T-cell (primary cell): ENCODE data around the gene INHBB. TPM values are rescaled to one million over a fixed set of nuclear protein-coding genes. Genes with fewer than 3 reads are reported as not detected.

Experiments
- ATAC-seq, 4 experiments: fragments of 200-7000 bp in 3 of 4; fragments of 150-1000 bp in 1 of 4; cut with Tn5 transposase; replicated peaks in 1 of 4; 1 replicate in 3 of 4; 2 replicates in 1 of 4; pipeline ENCODE4 v1.10.0; 2021; ENCODE audit warnings: moderate library complexity in 3 of 4, mild to moderate bottlenecking in 2 of 4, moderate number of reproducible peaks in 1 of 4
- CTCF ChIA-PET, 2 donors: fragments of 300-600 bp; sonication (Branson Sonifier 250); formaldehyde crosslinking; loops; one replicate each; lab custom pipeline; 2022; ENCODE audit warnings: antibody characterized with exemption in 2 of 2; lab: Charles Lee
- POLR2A ChIA-PET, 2 donors: fragments of 300-600 bp; sonication (Branson Sonifier 250); formaldehyde crosslinking; loops; one replicate each; lab custom pipeline; 2022; ENCODE audit warnings: antibody characterized with exemption in 2 of 2; lab: Charles Lee
- DNase-seq, 35 experiments: peaks; one replicate each; pipeline versions ENCODE4 v3.0.0 to v3.0.0-alpha.2; 2013 to 2023
- H3K27ac ChIP-seq: one replicate; pipeline ENCODE4 v1.5.1; 2013; ENCODE audit warnings: low read length
- H3K27me3 ChIP-seq, 2 experiments: replicated peaks in 1 of 2; 1 replicate in 1 of 2; 2 replicates in 1 of 2; pipeline versions ENCODE4 v1.6.1 to v1.7.0; 2013; ENCODE audit warnings: low read length in 1 of 2, mixed read lengths in 1 of 2; ENCODE audit not compliant: control insufficient read depth in 2 of 2, insufficient read depth in 2 of 2; ENCODE audit errors: extremely low read depth in 1 of 2
- H3K36me3 ChIP-seq, 2 donors: 1 replicate in 1 of 2; 2 replicates in 1 of 2; pipeline versions ENCODE4 v1.6.1 to v1.7.0; 2013; ENCODE audit warnings: low read length in 1 of 2; ENCODE audit not compliant: control insufficient read depth in 2 of 2, insufficient read depth in 1 of 2; ENCODE audit errors: extremely low read depth in 1 of 2
- H3K4me1 ChIP-seq, 2 experiments: 1 replicate in 1 of 2; 2 replicates in 1 of 2; pipeline versions ENCODE4 v1.6.1 to v1.7.0; 2013; ENCODE audit warnings: low read length in 2 of 2, mixed read lengths in 1 of 2; ENCODE audit not compliant: insufficient read depth in 2 of 2, control insufficient read depth in 1 of 2; ENCODE audit errors: extremely low read depth in 1 of 2
- H3K4me3 ChIP-seq, 2 donors: 1 replicate in 1 of 2; 2 replicates in 1 of 2; pipeline versions ENCODE4 v1.5.1 to v1.7.0; 2013; ENCODE audit warnings: mild to moderate bottlenecking in 2 of 2, low read length in 1 of 2, moderate library complexity in 1 of 2; ENCODE audit not compliant: control insufficient read depth in 1 of 2; ENCODE audit errors: extremely low read depth in 1 of 2
- H3K9me3 ChIP-seq: 2 replicates; pipeline ENCODE4 v1.7.0; 2013
- H3K27ac Mint-ChIP-seq, 2 donors: one replicate each; pipeline ENCODE4 v1.8.0; 2020 to 2021; ENCODE audit warnings: mild to moderate bottlenecking in 2 of 2, mixed read lengths in 2 of 2
- H3K27me3 Mint-ChIP-seq, 2 donors: one replicate each; pipeline ENCODE4 v1.8.0; 2021 to 2022; ENCODE audit warnings: mixed read lengths in 2 of 2
- H3K36me3 Mint-ChIP-seq: one replicate; pipeline ENCODE4 v1.8.0; 2021; ENCODE audit warnings: mixed read lengths
- H3K4me1 Mint-ChIP-seq, 3 donors: one replicate each; pipeline ENCODE4 v1.8.0; 2020 to 2022; ENCODE audit warnings: mixed read lengths in 3 of 3, mild to moderate bottlenecking in 1 of 3
- H3K4me3 Mint-ChIP-seq, 3 donors: one replicate each; pipeline ENCODE4 v1.8.0; 2020 to 2022; ENCODE audit warnings: mild to moderate bottlenecking in 3 of 3, mixed read lengths in 3 of 3, moderate library complexity in 3 of 3
- H3K9me3 Mint-ChIP-seq, 3 donors: one replicate each; pipeline ENCODE4 v1.8.0; 2020 to 2022; ENCODE audit warnings: mixed read lengths in 3 of 3
- WGBS: methylation state at CpG from one replicate; pipeline ENCODE4 v1.1.5; 2013; ENCODE audit warnings: missing lambda C conversion rate; ENCODE audit not compliant: insufficient coverage; 5-methylcytosine and 5-hydroxymethylcytosine counted together
- total RNA-seq, 35 experiments: library from RNA in 6 of 35; stranded (reverse) in 6 of 35; fragments of 120-200 nt in 1 of 35; gene quantifications; one replicate each; pipeline versions ENCODE4 v1.2.1 to v1.2.4 and lab custom pipeline; 2013 to 2026

INHBB gene
- total RNA-seq, 5 donors from 2014 or later (not counting 1 experiment from before 2014, with no cell fraction given), result 0.09 to 0.19 (median 0.10) TPM; not detected in 2

DNA sequence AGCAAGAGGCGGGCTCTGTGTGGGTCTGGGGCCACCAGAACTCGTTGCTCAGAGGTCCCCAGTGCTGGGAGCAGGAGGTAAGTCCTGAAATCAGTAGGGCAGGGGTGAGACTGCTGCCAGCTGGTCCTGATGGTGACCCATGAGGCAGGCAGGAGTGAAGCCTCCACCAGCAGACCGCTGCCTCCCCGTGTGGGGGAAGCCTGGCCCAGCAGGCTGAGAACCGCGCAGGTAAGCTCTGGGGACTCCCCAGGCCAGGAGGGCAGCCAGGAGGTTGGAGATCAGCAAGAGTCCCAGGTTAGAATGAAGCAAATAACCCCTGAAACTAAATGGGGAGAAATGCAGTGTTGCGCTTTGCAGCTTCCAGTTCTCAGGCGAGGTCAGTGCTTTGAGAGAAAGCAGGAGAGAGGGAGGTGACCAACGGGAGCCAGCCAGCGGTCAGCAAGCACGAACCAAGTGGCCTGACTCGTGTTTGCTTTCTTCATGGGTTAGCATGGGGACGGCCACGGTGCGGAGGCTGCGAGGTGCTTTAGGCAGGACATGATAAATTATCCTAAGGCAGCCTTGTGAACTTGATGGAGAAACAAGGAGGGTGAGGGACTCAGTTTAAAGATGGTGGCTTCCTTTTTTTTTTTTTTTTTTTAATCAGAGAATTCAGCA, 26.2 kb downstream of the INHBB start:
- no peaks in the 10 kb centered on the region for H3K4me1 ChIP-seq
- CTCF ChIA-PET, result no interaction called here
- 81% methylated on average over 12 of the region's 16 CpGs for WGBS
- ATAC-seq, result no peak
- Mint-ChIP-seq H3K36me3 (no peaks in the 10 kb centered on the region), H3K4me1 (no peaks in the 10 kb centered on the region), H3K27ac (no peak overlapping the region), H3K9me3 (no peaks in the 10 kb centered on the region), H3K27me3 (peaks cover 0 to 4% of the 10 kb centered on the region in 2 donors), H3K4me3 (no peak overlapping the region)
- peaks cover 0 to 27% of the 10 kb centered on the region in 2 experiments for H3K27me3 ChIP-seq
- POLR2A ChIA-PET, result no interaction called here
- no peak overlapping the region for H3K4me3 ChIP-seq
- no peak for DNase-seq
- no peaks in the 10 kb centered on the region for H3K36me3 ChIP-seq
- no peaks in the 10 kb centered on the region for H3K9me3 ChIP-seq
- no peak overlapping the region for H3K27ac ChIP-seq

DNA sequence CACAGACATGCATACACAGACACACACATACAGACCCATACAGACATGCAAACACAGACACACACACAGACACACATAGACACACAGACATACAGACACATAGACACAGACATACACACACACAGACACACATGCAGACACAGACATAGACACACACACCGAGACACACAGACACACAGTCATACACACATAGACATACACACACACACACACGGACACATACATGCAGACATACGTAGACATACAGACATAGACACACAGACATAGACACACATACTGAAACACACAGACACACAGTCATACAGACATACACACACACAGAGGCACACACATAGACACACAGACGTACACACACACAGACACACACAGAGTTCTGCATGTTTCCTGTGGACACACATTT, 26.9 kb downstream of the INHBB start:
- Mint-ChIP-seq H3K4me1 (no peaks in the 10 kb centered on the region), H3K36me3 (no peaks in the 10 kb centered on the region), H3K27ac (no peak overlapping the region), H3K4me3 (no peak overlapping the region), H3K27me3 (peaks cover 0 to 8% of the 10 kb centered on the region in 2 donors), H3K9me3 (no peaks in the 10 kb centered on the region)
- peaks cover 0 to 31% of the 10 kb centered on the region in 2 experiments for H3K27me3 ChIP-seq
- ATAC-seq (no peak), DNase-seq (no peak)
- no peak overlapping the region for H3K4me3 ChIP-seq
- H3K27ac ChIP-seq, result no peak overlapping the region
- no peaks in the 10 kb centered on the region for H3K36me3 ChIP-seq
- POLR2A ChIA-PET, result no interaction called here
- no peaks in the 10 kb centered on the region for H3K9me3 ChIP-seq
- CTCF ChIA-PET, result no interaction called here
- H3K4me1 ChIP-seq, result no peaks in the 10 kb centered on the region
- 91% methylated on average over 3 of the region's 4 CpGs for WGBS

DNA sequence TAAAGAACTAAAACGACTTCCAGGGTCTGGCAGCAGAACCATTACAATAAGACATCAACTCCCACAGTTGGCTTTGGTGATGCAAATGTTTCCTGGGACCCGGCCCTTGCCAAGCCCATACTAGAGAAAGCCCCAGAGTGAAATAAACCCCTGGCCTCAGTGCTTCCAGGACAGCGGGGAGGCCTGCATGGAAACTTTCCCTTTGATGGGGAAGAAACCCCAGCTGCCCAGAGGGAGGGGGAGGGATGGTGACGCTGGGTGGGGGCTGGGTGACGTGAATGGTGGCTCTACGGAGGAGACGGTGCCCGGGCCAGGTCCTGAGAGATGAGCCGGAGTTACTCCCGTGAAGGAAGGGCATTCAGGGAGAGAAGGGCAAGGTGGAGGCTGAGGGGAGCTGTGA, 27.5 kb downstream of the INHBB start:
- Mint-ChIP-seq H3K36me3 (no peaks in the 10 kb centered on the region), H3K4me3 (no peak overlapping the region), H3K9me3 (no peaks in the 10 kb centered on the region), H3K27me3 (peaks cover 5 to 12% of the 10 kb centered on the region in 2 donors), H3K4me1 (no peaks in the 10 kb centered on the region), H3K27ac (no peak overlapping the region)
- no peaks in the 10 kb centered on the region for H3K9me3 ChIP-seq
- DNase-seq (no peak), ATAC-seq (no peak)
- no peaks in the 10 kb centered on the region for H3K4me1 ChIP-seq
- CTCF ChIA-PET, result no interaction called here
- POLR2A ChIA-PET, result no interaction called here
- WGBS, result 50% methylated on average over 2 of the region's 10 CpGs
- no peak overlapping the region for H3K27ac ChIP-seq
- no peak overlapping the region for H3K4me3 ChIP-seq
- peaks cover 0 to 31% of the 10 kb centered on the region in 2 experiments for H3K27me3 ChIP-seq
- H3K36me3 ChIP-seq, result no peaks in the 10 kb centered on the region

DNA sequence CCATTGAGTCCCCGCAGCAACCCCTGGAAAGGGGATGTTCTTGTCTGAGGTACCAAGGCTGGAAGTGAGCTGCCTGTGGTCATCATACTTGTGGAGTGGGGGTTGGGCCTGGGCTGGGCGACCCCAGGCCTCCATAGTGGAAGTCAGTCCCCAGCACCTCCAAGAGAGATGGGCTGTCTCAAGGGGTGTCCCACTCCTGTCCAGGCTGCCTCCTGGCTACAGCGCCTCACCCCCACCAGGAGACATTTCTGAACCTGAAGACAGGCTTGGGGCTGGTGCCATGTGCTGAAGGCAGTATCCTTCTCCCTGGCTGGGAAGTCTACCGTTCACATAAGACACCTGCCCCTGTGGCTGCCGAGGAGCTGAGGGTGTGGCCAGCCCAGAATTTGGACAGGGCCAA, 28.9 kb downstream of the INHBB start:
- DNase-seq, result no peak

DNA sequence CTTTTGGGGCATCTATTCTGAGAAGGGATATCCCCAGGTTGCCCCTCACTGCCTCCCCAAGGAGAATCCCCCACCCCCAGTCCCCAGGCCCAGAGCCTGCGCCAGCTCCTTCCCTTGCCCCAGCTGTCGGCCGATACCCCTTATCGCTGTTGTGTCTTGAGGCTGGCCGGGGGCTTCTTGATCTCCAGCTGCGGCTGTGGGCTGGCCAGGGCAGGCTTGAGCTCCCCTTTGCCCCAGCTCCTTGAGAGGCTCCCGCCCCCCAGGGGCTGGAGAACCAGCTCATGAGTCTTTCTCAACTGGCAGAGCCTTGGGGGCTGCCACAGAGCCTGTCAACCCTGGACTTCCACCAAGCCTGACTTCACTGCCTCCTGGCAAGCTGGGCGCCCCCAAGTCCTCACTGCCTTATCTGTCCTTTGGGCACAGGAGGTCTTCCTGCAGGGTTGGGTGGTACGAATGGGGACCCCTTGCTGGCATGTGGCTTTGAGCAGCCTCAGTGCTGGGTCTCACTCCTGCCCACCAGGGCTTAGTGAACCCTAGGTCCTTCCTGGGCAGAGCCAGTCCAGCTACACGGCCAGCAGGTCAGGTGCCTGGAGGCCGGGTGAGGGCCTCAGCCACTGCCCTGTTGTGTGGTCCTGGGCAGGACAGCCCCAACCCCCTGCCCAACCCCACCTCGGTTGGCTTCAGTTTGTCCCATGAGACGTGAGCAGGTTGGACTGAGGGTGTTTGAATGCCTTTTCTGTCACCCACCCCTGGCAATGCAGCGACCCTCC, 29.5 kb downstream of the INHBB start:
- Histone ChIP-seq H3K4me3 (no peak overlapping the region), H3K4me1 (no peaks in the 10 kb centered on the region), H3K36me3 (no peaks in the 10 kb centered on the region), H3K9me3 (no peaks in the 10 kb centered on the region), H3K27me3 (peaks cover 0 to 33% of the 10 kb centered on the region in 2 experiments), H3K27ac (no peak overlapping the region)
- Mint-ChIP-seq H3K27me3 (peaks cover 13 to 17% of the 10 kb centered on the region in 2 donors), H3K9me3 (no peaks in the 10 kb centered on the region), H3K36me3 (no peaks in the 10 kb centered on the region), H3K4me1 (no peaks in the 10 kb centered on the region), H3K4me3 (no peak overlapping the region), H3K27ac (no peak overlapping the region)
- WGBS, result 74% methylated on average over 9 of the region's 14 CpGs
- ChIA-PET POLR2A (no interaction called here), CTCF (no interaction called here)
- ATAC-seq (peak in 1 of 4 experiments; percentile 13), DNase-seq (no peak)

More for the DNA sequence above, 28.9 kb downstream of the INHBB start:
- 90% methylated on average over 3 of the region's 5 CpGs for WGBS
- no peak overlapping the region for H3K4me3 Mint-ChIP-seq
- no peak overlapping the region for H3K27ac Mint-ChIP-seq
- Histone ChIP-seq H3K27me3 (peaks cover 0 to 31% of the 10 kb centered on the region in 2 experiments), H3K4me1 (no peaks in the 10 kb centered on the region), H3K36me3 (no peaks in the 10 kb centered on the region), H3K9me3 (no peaks in the 10 kb centered on the region), H3K27ac (no peak overlapping the region), H3K4me3 (no peak overlapping the region)
- H3K4me1 Mint-ChIP-seq, result no peaks in the 10 kb centered on the region
- peaks cover 13 to 14% of the 10 kb centered on the region in 2 donors for H3K27me3 Mint-ChIP-seq
- no peak for ATAC-seq
- H3K9me3 Mint-ChIP-seq, result no peaks in the 10 kb centered on the region
- no peaks in the 10 kb centered on the region for H3K36me3 Mint-ChIP-seq
- CTCF ChIA-PET, result no interaction called here
- POLR2A ChIA-PET, result no interaction called here

DNA sequence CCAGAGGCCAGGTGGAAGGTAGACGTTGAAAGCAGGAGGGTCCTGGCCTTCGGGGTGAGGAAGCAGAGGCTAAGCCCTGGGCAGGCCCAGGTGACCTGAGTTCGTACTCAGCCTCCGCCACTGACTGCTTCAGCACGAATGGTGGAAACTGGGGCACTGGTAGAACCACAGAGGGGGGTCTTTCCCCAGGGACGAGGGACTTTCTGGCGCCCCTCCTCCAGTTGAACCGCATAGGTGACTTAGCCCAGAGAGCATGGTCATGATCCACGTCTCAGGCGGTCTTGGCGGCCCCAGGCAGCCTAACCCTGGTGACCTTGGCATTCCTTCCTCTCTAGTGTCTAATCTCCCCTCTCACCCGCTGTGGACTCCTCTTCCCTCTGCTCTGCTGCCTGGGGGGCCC, 30.2 kb downstream of the INHBB start:
- Mint-ChIP-seq H3K4me1 (no peaks in the 10 kb centered on the region), H3K27me3 (peaks cover 10 to 17% of the 10 kb centered on the region in 2 donors), H3K4me3 (no peak overlapping the region), H3K36me3 (no peaks in the 10 kb centered on the region), H3K9me3 (no peaks in the 10 kb centered on the region), H3K27ac (no peak overlapping the region)
- ChIA-PET CTCF (no interaction called here), POLR2A (no interaction called here)
- no peaks in the 10 kb centered on the region for H3K4me1 ChIP-seq
- H3K9me3 ChIP-seq, result no peaks in the 10 kb centered on the region
- no peaks in the 10 kb centered on the region for H3K36me3 ChIP-seq
- WGBS, result 69% methylated on average over 10 of the region's 12 CpGs
- DNase-seq, result no peak
- H3K4me3 ChIP-seq, result no peak overlapping the region
- H3K27ac ChIP-seq, result no peak overlapping the region
- no peak for ATAC-seq
- peaks cover 0 to 36% of the 10 kb centered on the region in 2 experiments for H3K27me3 ChIP-seq
